ENCODE results near the gene EFCAB3. TPM values are rescaled to one million over a fixed set of nuclear protein-coding genes. Genes with fewer than 3 reads are reported as not detected.
A peak's percentile ranks its signal among the peaks of the same experiment; 100 is the strongest.
"Not testable (repeated sequence)": the region's sequence is repeated elsewhere in the genome, so short reads cannot be mapped to it uniquely, and the experiment has no call there.

EFCAB3 gene
- total and polyA plus RNA-seq, 7 experiments from 2014 or later, result not detected

GRCh38 chr17:62392908-62393307, 12.6 kb downstream of the EFCAB3 start:
- peaks cover 0 to 1% (median 0%) of the 10 kb centered on the region in 7 donors for H3K4me1 Mint-ChIP-seq
- no peaks in the 10 kb centered on the region for H3K9me3 ChIP-seq (ENCODE audit: control insufficient read depth in 2 of 3, low read length in 3 of 3)
- intact Hi-C loops (cut with micrococcal nuclease), result no loop called here
- peaks cover 13 to 30% (median 23%) of the 10 kb centered on the region in 5 donors for H3K27me3 Mint-ChIP-seq
- peaks cover 0 to 2% of the 10 kb centered on the region in 2 donors for H3K27me3 ChIP-seq (ENCODE audit: control insufficient read depth in 2 of 2, insufficient read depth in 2 of 2, low read length in 2 of 2)
- no peak overlapping the region for H3K27ac Mint-ChIP-seq
- no peak overlapping the region for H3K4me3 ChIP-seq (ENCODE audit: low read length)
- POLR2A ChIA-PET, result no interaction called here
- CTCF ChIA-PET, result no interaction called here
- no peaks in the 10 kb centered on the region for H3K36me3 Mint-ChIP-seq
- DNase-seq (no peak), ATAC-seq (no peak)
- no peaks in the 10 kb centered on the region for H3K4me1 ChIP-seq (ENCODE audit: control insufficient read depth in 2 of 2, insufficient read depth in 2 of 2, low read length in 2 of 2)
- H3K36me3 ChIP-seq (ENCODE audit: control insufficient read depth in 2 of 3, insufficient read depth in 3 of 3, low read length in 3 of 3), result no peaks in the 10 kb centered on the region
- no peak overlapping the region for H3K4me3 Mint-ChIP-seq
- H3K27ac ChIP-seq (ENCODE audit: low read depth, low read length), result no peak overlapping the region
- no peaks in the 10 kb centered on the region for H3K9me3 Mint-ChIP-seq

DNA sequence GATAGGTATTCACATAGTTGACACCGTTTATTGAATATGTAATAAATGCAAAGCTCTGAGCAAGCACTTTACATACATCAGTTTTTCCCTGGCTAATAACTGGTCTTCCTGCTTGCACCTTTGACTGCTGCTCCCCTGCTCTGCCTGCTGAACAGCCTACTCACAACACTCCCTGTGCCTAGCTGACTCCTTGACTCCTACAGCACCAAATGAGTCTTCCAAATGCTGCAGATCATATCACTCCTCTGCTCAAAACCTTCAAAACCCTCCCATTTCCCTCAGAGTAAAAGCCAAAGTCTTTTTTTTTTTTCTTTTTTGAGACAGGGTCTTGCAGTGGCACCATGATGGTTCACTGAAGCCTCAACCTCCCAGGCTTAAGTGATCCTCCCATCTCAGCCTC, 18.5 kb downstream of the EFCAB3 start:
- H3K27ac Mint-ChIP-seq, result no peak overlapping the region
- Histone ChIP-seq H3K9me3 (ENCODE audit: control insufficient read depth in 2 of 3, low read length in 3 of 3) (no peaks in the 10 kb centered on the region), H3K4me1 (ENCODE audit: control insufficient read depth in 2 of 2, insufficient read depth in 2 of 2, low read length in 2 of 2) (no peaks in the 10 kb centered on the region), H3K36me3 (ENCODE audit: control insufficient read depth in 2 of 3, insufficient read depth in 3 of 3, low read length in 3 of 3) (no peaks in the 10 kb centered on the region), H3K27ac (ENCODE audit: low read depth, low read length) (no peak overlapping the region), H3K4me3 (ENCODE audit: low read length) (no peak overlapping the region), H3K27me3 (ENCODE audit: control insufficient read depth in 2 of 2, insufficient read depth in 2 of 2, low read length in 2 of 2) (peaks cover 0 to 2% of the 10 kb centered on the region in 2 donors)
- H3K4me3 Mint-ChIP-seq, result no peak overlapping the region
- intact Hi-C loops (cut with micrococcal nuclease), result no loop called here
- H3K36me3 Mint-ChIP-seq, result no peaks in the 10 kb centered on the region
- no peak for DNase-seq
- ChIA-PET POLR2A (no interaction called here), CTCF (no interaction called here)
- no peak for ATAC-seq
- H3K9me3 Mint-ChIP-seq, result peaks cover 0 to 8% (median under 1%) of the 10 kb centered on the region in 11 donors
- peaks cover 17 to 30% (median 24%) of the 10 kb centered on the region in 5 donors for H3K27me3 Mint-ChIP-seq
- no peaks in the 10 kb centered on the region for H3K4me1 Mint-ChIP-seq

DNA sequence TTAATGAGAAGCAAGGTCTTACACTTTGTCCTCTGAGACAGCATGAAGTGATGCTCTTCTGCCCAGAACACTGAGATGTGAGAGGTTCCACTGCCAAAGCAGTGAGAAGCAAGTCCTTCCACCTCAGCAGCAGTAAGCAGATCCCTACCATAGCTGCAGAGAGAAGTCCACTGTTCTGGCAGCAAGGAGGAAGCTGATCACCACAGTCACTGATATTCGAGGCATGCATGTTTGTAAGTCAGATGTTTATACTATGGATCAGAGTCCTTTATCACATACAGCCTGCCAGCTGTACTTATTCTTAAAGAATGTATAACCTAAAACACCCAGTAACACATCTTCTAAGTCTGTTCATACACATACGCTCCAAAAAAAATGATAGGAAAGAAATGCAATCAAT, 25.1 kb downstream of the EFCAB3 start:
- no peaks in the 10 kb centered on the region for H3K4me1 Mint-ChIP-seq
- POLR2A ChIA-PET, result no interaction called here
- Histone ChIP-seq H3K36me3 (ENCODE audit: control insufficient read depth in 2 of 3, insufficient read depth in 3 of 3, low read length in 3 of 3) (no peaks in the 10 kb centered on the region), H3K4me1 (ENCODE audit: control insufficient read depth in 2 of 2, insufficient read depth in 2 of 2, low read length in 2 of 2) (no peaks in the 10 kb centered on the region), H3K9me3 (ENCODE audit: control insufficient read depth in 2 of 3, low read length in 3 of 3) (no peaks in the 10 kb centered on the region), H3K27me3 (ENCODE audit: control insufficient read depth in 2 of 2, insufficient read depth in 2 of 2, low read length in 2 of 2) (peaks cover 0 to 4% of the 10 kb centered on the region in 2 donors), H3K27ac (ENCODE audit: low read depth, low read length) (no peak overlapping the region), H3K4me3 (ENCODE audit: low read length) (no peak overlapping the region)
- CTCF ChIA-PET, result no interaction called here
- peaks cover 0 to 8% (median 2%) of the 10 kb centered on the region in 11 donors for H3K9me3 Mint-ChIP-seq
- peaks cover 17 to 34% (median 27%) of the 10 kb centered on the region in 5 donors for H3K27me3 Mint-ChIP-seq
- no peak for DNase-seq
- H3K4me3 Mint-ChIP-seq, result no peak overlapping the region
- H3K27ac Mint-ChIP-seq, result no peak overlapping the region
- intact Hi-C loops (cut with micrococcal nuclease), result no loop called here
- no peak for ATAC-seq
- H3K36me3 Mint-ChIP-seq, result no peaks in the 10 kb centered on the region

DNA sequence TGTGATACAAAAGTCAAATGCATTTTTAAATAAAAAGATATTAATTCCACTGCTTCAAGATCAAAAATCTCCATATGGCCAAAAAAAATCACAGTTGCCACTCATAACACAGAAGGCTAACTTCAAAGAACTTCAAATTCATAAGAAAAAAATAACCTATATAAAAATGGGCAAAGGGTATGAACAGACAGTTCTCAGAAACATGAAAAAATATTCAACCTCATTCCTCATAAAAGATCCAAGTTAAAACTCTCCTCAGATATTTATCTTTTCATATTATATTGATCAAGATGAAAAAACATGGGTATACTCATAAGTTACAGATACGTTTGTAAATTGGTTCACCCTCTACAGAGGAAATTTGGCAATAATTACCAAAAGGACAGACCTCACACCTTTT, 32.7 kb downstream of the EFCAB3 start:
- DNase-seq; H3K4me3 Mint-ChIP-seq; CTCF ChIA-PET; H3K36me3 ChIP-seq (ENCODE audit: control insufficient read depth in 2 of 3, insufficient read depth in 3 of 3, low read length in 3 of 3); H3K4me1 ChIP-seq (ENCODE audit: control insufficient read depth in 2 of 2, insufficient read depth in 2 of 2, low read length in 2 of 2); H3K4me3 ChIP-seq (ENCODE audit: low read length); H3K36me3 Mint-ChIP-seq; H3K27me3 ChIP-seq (ENCODE audit: control insufficient read depth in 2 of 2, insufficient read depth in 2 of 2, low read length in 2 of 2); ATAC-seq; intact Hi-C loops (cut with micrococcal nuclease); H3K9me3 ChIP-seq (ENCODE audit: control insufficient read depth in 2 of 3, low read length in 3 of 3); H3K27ac ChIP-seq (ENCODE audit: low read depth, low read length); H3K27ac Mint-ChIP-seq; H3K4me1 Mint-ChIP-seq; POLR2A ChIA-PET: not testable (repeated sequence)
- peaks cover 0 to 13% (median 2%) of the 10 kb centered on the region in 11 donors for H3K9me3 Mint-ChIP-seq
- H3K27me3 Mint-ChIP-seq, result peaks cover 9 to 33% (median 24%) of the 10 kb centered on the region in 5 donors

DNA sequence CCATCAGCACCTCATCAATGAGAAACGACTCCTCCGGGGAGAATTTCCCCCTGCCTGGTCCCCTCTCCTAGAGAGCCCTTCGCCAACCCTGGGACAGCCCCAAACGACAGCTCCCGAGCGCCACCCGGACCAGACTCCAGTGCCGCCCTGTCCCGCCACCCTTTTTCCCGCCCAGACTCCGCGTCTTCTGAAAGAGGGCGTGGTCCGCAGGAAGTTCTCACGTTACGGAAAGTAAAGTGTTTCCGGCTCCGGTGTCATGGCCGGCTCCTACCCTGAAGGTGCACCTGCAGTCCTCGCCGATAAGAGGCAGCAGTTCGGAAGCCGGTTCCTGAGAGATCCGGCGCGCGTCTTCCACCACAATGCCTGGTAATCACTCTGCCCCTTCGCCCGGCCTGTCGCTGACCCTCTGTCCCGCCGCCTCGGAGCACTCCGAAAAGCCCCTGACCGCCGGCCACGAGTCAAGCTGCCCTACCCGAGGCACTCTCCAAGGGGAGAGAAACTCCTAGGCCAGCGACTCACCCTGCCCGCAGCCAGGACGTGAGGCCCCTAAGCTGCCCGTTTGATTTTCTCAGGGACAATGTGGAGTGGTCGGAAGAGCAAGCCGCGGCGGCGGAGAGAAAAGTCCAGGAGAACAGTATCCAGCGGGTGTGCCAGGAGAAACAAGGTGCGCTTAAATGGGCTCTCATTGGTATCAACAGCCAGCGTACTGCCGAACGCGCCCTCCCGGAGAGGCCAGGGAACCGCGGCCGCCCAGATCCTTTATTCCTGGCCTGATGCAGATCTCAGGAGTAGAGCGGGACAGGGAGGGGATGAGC, 43.5 kb downstream of the EFCAB3 start, which contains the start of gene METTL2A:
Gene METTL2A (plus strand): TSS at position 251 of the 815 bp plus-strand sequence. CDS start 6 bp downstream, at position 257.
- H3K4me3 Mint-ChIP-seq, result peak within 1 kb of the TSS; percentile 89 to 100 (median 98)
- H3K36me3 ChIP-seq (ENCODE audit: control insufficient read depth in 2 of 3, insufficient read depth in 3 of 3, low read length in 3 of 3); H3K27me3 ChIP-seq (ENCODE audit: control insufficient read depth in 2 of 2, insufficient read depth in 2 of 2, low read length in 2 of 2); H3K9me3 Mint-ChIP-seq; CTCF ChIA-PET; H3K27me3 Mint-ChIP-seq; H3K9me3 ChIP-seq (ENCODE audit: control insufficient read depth in 2 of 3, low read length in 3 of 3); H3K36me3 Mint-ChIP-seq: not testable (repeated sequence)
- ATAC-seq (peak; percentile 95), DNase-seq (peak; percentile 52 to 88 (median 84))
- H3K27ac Mint-ChIP-seq, result peak within 1 kb of the TSS; percentile 83 to 97 (median 94)
- intact Hi-C loops (cut with micrococcal nuclease), result loop anchor here (1.0 to 10.0 kb wide), 9 partner anchors 54 to 1747 kb away; partner anchors contain the start of genes MED13 (in 2 of the 2), TLK2 (in 2 of the 2), BCAS3 (in 1 of the 2) and TANC2 (in 1 of the 2)
- Histone ChIP-seq H3K4me3 (ENCODE audit: low read length) (peak within 1 kb of the TSS; percentile 85), H3K4me1 (ENCODE audit: control insufficient read depth in 2 of 2, insufficient read depth in 2 of 2, low read length in 2 of 2) (peaks cover 7 to 12% of the 10 kb centered on the region in 2 donors), H3K27ac (ENCODE audit: low read depth, low read length) (peak within 1 kb of the TSS; percentile 79)
- POLR2A ChIA-PET, result interaction anchor here (0.7 kb wide), 1 partner anchor 170 kb away, joined by 3 read pairs; no protein-coding TSS in a partner anchor
- peaks cover 17 to 39% (median 33%) of the 10 kb centered on the region in 7 donors for H3K4me1 Mint-ChIP-seq

DNA sequence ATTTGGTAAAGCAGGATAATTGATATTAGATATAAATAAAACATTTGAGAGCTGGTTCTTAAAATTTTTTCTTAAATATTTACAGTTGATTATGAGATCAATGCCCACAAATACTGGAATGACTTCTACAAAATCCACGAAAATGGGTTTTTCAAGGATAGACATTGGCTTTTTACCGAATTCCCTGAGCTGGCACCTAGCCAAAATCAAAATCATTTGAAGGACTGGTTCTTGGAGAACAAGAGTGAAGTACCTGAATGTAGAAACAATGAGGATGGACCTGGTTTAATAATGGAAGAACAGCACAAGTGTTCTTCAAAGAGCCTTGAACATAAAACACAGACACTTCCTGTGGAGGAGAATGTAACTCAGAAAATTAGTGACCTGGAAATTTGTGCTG, 45.9 kb downstream of the EFCAB3 start:
- intact Hi-C loops (cut with micrococcal nuclease), result loop anchor here in 1 of 2 donors (10.0 kb wide), 1 partner anchor 979 kb away; no protein-coding TSS in a partner anchor
- H3K27me3 Mint-ChIP-seq; H3K9me3 ChIP-seq (ENCODE audit: control insufficient read depth in 2 of 3, low read length in 3 of 3); H3K9me3 Mint-ChIP-seq; H3K36me3 ChIP-seq (ENCODE audit: control insufficient read depth in 2 of 3, insufficient read depth in 3 of 3, low read length in 3 of 3); DNase-seq; H3K27ac Mint-ChIP-seq; CTCF ChIA-PET; H3K27me3 ChIP-seq (ENCODE audit: control insufficient read depth in 2 of 2, insufficient read depth in 2 of 2, low read length in 2 of 2); H3K4me3 ChIP-seq (ENCODE audit: low read length); ATAC-seq; POLR2A ChIA-PET; H3K4me3 Mint-ChIP-seq; H3K27ac ChIP-seq (ENCODE audit: low read depth, low read length): not testable (repeated sequence)
- peaks cover 0 to 14% (median 6%) of the 10 kb centered on the region in 5 donors for H3K36me3 Mint-ChIP-seq
- peaks cover 17 to 38% (median 33%) of the 10 kb centered on the region in 7 donors for H3K4me1 Mint-ChIP-seq
- peaks cover 7 to 12% of the 10 kb centered on the region in 2 donors for H3K4me1 ChIP-seq (ENCODE audit: control insufficient read depth in 2 of 2, insufficient read depth in 2 of 2, low read length in 2 of 2)
